HEK293T (cell line): Measurements from ENCODE around the gene ACAA1.

Experiments
- CTCF ChIA-PET: fragments of 350-600 bp; formaldehyde crosslinking; extraction: SDS; loops from one replicate; lab custom pipeline; 2021; ENCODE audit warnings: antibody characterized with exemption, inconsistent platforms; lab: Yijun Ruan, JAX
- POLR2A ChIA-PET: fragments of 350-600 bp; formaldehyde crosslinking; extraction: SDS; loops from one replicate; lab custom pipeline; 2020; ENCODE audit warnings: antibody characterized with exemption, inconsistent platforms; lab: Yijun Ruan, JAX
- DNase-seq: peaks from one replicate; pipeline ENCODE4 v3.0.0; 2012; ENCODE audit warnings: mixed read lengths; ENCODE audit errors: extremely low spot score
- ARNT ChIP-seq: fragments of 450-650 bp; IDR thresholded peaks from 2 replicates; pipeline ENCODE4 v1.6.1; 2017; ENCODE audit warnings: mild to moderate bottlenecking
- BHLHE40 ChIP-seq: fragments of 450-650 bp; IDR thresholded peaks from 2 replicates; pipeline ENCODE4 v1.6.1; 2016; ENCODE audit warnings: mild to moderate bottlenecking, moderate library complexity, borderline replicate concordance
- CTBP1 ChIP-seq: fragments of 450-650 bp; IDR thresholded peaks from 2 replicates; pipeline ENCODE4 v1.6.1; 2016; ENCODE audit warnings: borderline replicate concordance
- ELF4 ChIP-seq: fragments of 450-650 bp; IDR thresholded peaks from 2 replicates; pipeline ENCODE4 v1.6.1; 2017; ENCODE audit warnings: antibody characterized with exemption
- FOXA1 ChIP-seq: fragments of 450-650 bp; IDR thresholded peaks from 2 replicates; pipeline ENCODE4 v1.6.1; 2016; ENCODE audit warnings: mild to moderate bottlenecking
- FOXK2 ChIP-seq: fragments of 450-650 bp; IDR thresholded peaks from 2 replicates; pipeline ENCODE4 v1.6.1; 2016; ENCODE audit warnings: mild to moderate bottlenecking
- FOXM1 ChIP-seq: fragments of 450-650 bp; IDR thresholded peaks from 2 replicates; pipeline ENCODE4 v1.6.1; 2017; ENCODE audit warnings: mild to moderate bottlenecking, borderline replicate concordance
- HDGF ChIP-seq: fragments of 450-650 bp; IDR thresholded peaks from 2 replicates; pipeline ENCODE4 v1.6.1; 2017; ENCODE audit warnings: antibody characterized with exemption, borderline replicate concordance
- L3MBTL2 ChIP-seq: fragments of 450-650 bp; conservative IDR thresholded peaks from 2 replicates; pipeline ENCODE4 v1.6.1; 2016; ENCODE audit warnings: mild to moderate bottlenecking
- LEF1 ChIP-seq: fragments of 450-650 bp; IDR thresholded peaks from 2 replicates; pipeline ENCODE4 v1.6.1; 2017; ENCODE audit warnings: mild to moderate bottlenecking, borderline replicate concordance
- NFRKB ChIP-seq: fragments of 450-650 bp; IDR thresholded peaks from 2 replicates; pipeline ENCODE4 v1.6.1; 2016; ENCODE audit warnings: mild to moderate bottlenecking, moderate library complexity
- SP1 ChIP-seq: fragments of 450-650 bp; IDR thresholded peaks from 2 replicates; pipeline ENCODE4 v1.6.1; 2017
- SUZ12 ChIP-seq: fragments of 450-650 bp; IDR thresholded peaks from 2 replicates; pipeline ENCODE4 v1.6.1; 2016; ENCODE audit warnings: mild to moderate bottlenecking
- TARDBP ChIP-seq: fragments of 450-650 bp; IDR thresholded peaks from 2 replicates; pipeline ENCODE4 v1.6.1; 2016
- ZNF384 ChIP-seq: fragments of 450-650 bp; IDR thresholded peaks from 2 replicates; pipeline ENCODE4 v1.6.1; 2016
- TF ChIP-seq, protein P1 (sequence below): fragments of 450-650 bp; IDR thresholded peaks from 2 replicates; pipeline ENCODE4 v1.6.1; 2016

ACAA1 gene

DNA sequence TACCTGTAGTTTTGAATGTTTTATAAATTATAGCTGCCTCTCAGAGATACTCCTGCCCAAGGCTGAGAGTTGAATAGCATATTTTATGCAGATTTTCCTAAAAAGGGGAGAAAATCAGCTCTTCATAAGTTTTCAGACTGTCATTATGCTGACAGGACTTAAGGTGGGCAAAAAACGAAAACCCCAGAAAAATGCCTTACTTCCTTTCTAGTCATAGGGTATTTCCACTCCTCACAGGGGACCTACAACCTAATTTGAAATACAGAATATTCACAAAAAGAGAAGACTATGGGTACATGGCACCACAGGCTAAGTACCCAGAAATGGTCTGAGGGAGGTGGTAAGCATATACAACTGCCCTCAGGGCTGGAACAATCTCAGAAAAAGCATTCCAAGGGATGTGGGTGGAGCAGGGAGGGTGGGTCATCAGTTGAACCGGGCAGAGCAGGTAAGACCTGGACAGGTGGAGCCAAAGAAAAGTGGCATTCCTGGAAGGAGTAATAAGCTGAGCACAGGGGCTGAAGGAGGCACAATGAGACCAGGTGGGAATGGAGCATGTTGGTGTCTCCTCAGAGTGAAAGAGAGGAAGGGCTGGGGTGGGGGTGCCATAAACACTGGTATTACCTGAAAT is 17.8 kb upstream of the ACAA1 start:
- no peak for DNase-seq
- ChIA-PET POLR2A (interaction anchor here (4.3 kb wide), 1 partner anchor 10 kb away, joined by 26 read pairs; the partner anchor contains the start of gene OXSR1), CTCF (interaction anchor here (1.6 kb wide), 1 partner anchor 10 kb away, joined by 4 read pairs; the partner anchor contains the start of gene OXSR1)
- TF ChIP-seq TARDBP (no peak), SUZ12 (no peak), CTBP1 (no peak), NFRKB (no peak), ZNF384 (no peak)

DNA sequence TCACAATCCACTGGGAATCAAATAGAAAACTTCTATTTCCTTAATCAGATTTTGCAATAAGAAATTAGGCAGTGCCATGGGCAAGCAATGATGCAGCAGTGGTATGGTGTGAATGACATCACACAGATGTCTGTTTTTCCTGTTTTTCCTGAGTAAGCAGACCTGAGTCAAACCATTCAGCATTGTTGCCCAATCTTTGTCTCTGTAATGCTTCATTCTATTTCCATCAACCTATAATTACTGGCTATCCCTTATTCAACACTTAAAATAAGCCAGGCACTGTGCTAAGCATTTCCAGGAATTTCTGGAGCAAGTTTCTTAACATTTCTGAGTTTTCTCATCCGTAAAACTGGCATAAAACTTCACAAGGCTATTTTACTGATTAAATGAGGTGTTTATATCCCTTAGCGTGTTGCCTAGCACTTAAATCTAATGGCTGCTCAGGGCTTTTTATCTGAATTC is 17.1 kb upstream of the ACAA1 start:
- ChIA-PET CTCF (interaction anchor here (1.6 kb wide), 1 partner anchor 11 kb away, joined by 4 read pairs; the partner anchor contains the start of gene OXSR1), POLR2A (interaction anchor here (4.3 kb wide), 1 partner anchor 10 kb away, joined by 26 read pairs; the partner anchor contains the start of gene OXSR1)
- TF ChIP-seq SP1, result no peak
- TF ChIP-seq HDGF, result no peak
- no peak for TF ChIP-seq NFRKB
- no peak for TF ChIP-seq FOXA1
- no peak for TF ChIP-seq BHLHE40
- TF ChIP-seq L3MBTL2, result no peak
- no peak for TF ChIP-seq ELF4
- no peak for TF ChIP-seq SUZ12
- no peak for TF ChIP-seq TARDBP
- TF ChIP-seq, protein P1, sequence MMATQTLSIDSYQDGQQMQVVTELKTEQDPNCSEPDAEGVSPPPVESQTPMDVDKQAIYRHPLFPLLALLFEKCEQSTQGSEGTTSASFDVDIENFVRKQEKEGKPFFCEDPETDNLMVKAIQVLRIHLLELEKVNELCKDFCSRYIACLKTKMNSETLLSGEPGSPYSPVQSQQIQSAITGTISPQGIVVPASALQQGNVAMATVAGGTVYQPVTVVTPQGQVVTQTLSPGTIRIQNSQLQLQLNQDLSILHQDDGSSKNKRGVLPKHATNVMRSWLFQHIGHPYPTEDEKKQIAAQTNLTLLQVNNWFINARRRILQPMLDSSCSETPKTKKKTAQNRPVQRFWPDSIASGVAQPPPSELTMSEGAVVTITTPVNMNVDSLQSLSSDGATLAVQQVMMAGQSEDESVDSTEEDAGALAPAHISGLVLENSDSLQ, result no peak
- no peak for TF ChIP-seq ZNF384
- TF ChIP-seq CTBP1, result no peak
- no peak for TF ChIP-seq LEF1
- no peak for TF ChIP-seq ARNT
- DNase-seq, result no peak

DNA sequence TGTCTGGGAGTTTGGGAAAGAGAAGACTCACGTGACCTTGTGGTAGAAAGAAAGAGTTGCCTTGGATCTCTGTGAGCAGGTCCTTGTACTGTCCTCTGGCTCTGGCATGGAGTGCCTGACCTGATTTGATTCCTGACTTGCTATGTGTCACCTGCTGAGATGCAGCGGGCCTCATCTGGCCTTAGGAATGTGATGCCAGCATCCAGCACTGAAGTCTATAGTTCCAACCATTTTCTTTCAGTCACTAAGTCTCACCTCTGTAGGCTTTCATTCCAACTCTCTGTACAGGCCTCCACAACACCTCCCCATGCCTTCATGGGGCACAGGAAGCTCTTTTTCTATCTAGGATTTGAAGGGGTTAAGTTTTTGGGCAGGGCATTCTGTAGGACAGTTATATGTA is 16.3 kb upstream of the ACAA1 start:
- POLR2A ChIA-PET, result interaction anchor here (1.2 to 4.3 kb wide), 3 partner anchors 11 to 16 kb away, joined by 3 to 26 read pairs (median 3); partner anchors contain the start of genes ACAA1, MYD88 and OXSR1
- DNase-seq, result no peak
- CTCF ChIA-PET, result no interaction called here
- no peak for TF ChIP-seq NFRKB
- no peak for TF ChIP-seq ELF4
- no peak for TF ChIP-seq L3MBTL2
- no peak for TF ChIP-seq LEF1
- TF ChIP-seq HDGF, result no peak
- no peak for TF ChIP-seq FOXK2
- TF ChIP-seq CTBP1, result no peak
- no peak for TF ChIP-seq FOXM1
- no peak for TF ChIP-seq TARDBP
- TF ChIP-seq, protein P1, result no peak
- TF ChIP-seq SUZ12, result no peak
- TF ChIP-seq SP1, result no peak
- TF ChIP-seq BHLHE40, result no peak
- TF ChIP-seq ZNF384, result no peak
- TF ChIP-seq ARNT, result no peak
- no peak for TF ChIP-seq FOXA1

DNA sequence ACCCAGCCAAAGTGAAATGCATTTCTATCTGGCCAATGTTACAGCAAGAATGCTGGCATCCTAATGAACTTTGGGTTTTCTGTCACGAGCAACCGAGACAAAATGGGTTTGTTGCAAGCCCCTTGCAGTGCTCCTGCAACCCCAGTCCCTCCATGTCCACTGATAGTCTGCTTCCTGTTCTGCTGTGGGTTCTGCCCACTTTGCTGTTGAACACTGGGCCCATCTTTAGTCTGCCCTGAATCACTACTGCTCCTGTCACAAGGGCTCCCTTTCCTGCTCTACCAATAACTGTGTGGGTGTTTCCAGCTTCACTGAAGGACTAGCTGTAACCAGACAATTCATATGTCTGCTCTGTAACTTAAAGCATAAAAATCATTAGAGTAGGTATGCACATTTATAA is 15.7 kb upstream of the ACAA1 start:
- DNase-seq, result no peak
- ChIA-PET POLR2A (interaction anchor here (1.2 to 4.3 kb wide), 3 partner anchors 12 to 15 kb away, joined by 3 to 26 read pairs (median 3); partner anchors contain the start of genes ACAA1, MYD88 and OXSR1), CTCF (interaction anchor here (0.6 kb wide), 1 partner anchor 289 kb away, joined by 3 read pairs; no protein-coding TSS in a partner anchor)
- TF ChIP-seq NFRKB (no peak), LEF1 (no peak)

DNA sequence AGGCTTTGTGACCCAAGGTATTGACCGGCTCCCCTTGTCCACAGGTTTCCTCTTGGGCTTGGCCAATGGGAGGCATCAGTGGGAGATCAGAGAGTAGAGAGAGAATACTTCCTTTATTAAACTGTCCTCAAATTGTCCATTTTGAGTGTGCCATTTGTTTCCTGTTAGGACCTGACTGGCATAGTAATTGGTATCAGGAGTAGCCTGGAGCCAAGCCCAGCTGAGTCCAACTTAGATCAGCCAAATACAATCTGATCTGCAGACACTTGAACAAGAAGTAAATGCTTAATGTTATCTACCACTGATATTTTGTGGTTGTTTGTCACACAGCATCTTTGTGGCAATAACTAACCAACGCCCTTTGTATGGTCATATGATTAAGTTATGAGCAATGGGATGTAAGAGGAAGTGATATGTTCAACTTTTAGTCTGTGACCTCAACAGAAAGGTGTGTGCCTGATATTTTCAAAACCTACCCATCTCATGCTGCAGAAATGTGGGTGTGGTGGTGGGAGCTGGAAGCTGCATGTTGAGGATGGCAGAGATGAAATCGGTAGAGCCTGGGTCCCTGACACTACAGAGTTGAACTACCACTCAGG is 14.8 kb upstream of the ACAA1 start:
- TF ChIP-seq ELF4 (no peak), TARDBP (no peak), L3MBTL2 (no peak), FOXA1 (no peak), CTBP1 (no peak), SP1 (no peak), HDGF (no peak), ARNT (no peak), NFRKB (no peak), FOXK2 (no peak), SUZ12 (no peak), BHLHE40 (no peak), FOXM1 (no peak)
- TF ChIP-seq, protein P1, result no peak
- no peak for DNase-seq
- ChIA-PET POLR2A (interaction anchor here (1.5 to 4.3 kb wide), 2 partner anchors 13 kb away, joined by 3 to 26 read pairs; partner anchors contain the start of genes MYD88 and OXSR1), CTCF (no interaction called here)
